SK-N-MC (cell line): Measurements from ENCODE around the gene ARID1B.

Source experiments
- EZH2 ChIP-seq: fragments of 200-600 bp; sonication (generic); IDR thresholded peaks from one replicate; pipeline ENCODE4 v1.6.1; 2017; ENCODE audit warnings: antibody characterized with exemption
- POLR2AphosphoS5 ChIP-seq: IDR thresholded peaks from 2 replicates; pipeline ENCODE4 v1.6.1; 2012; ENCODE audit warnings: mild to moderate bottlenecking, low read depth, low read length, borderline replicate concordance

GRCh38 chr6:156741287-156742073 is 35.7 kb upstream of the ARID1B start:
- no peak for TF ChIP-seq POLR2AphosphoS5
- no peak for TF ChIP-seq EZH2
